Calu3 (cell line): ENCODE measurements around the gene PAH. TPM values are rescaled to one million over a fixed set of nuclear protein-coding genes. Genes with fewer than 3 reads are reported as not detected.

ENCODE experiments used
- BruUV-seq: library from RNA; stranded (reverse); fragments of 400-500 nt; replicated peaks from 2 replicates; lab custom pipeline; 2021; lab: Mats Ljungman, UMichigan
- CTCF ChIA-PET: fragments of 300-600 bp; sonication (Branson Sonifier 250); formaldehyde crosslinking; loops from one replicate; lab custom pipeline; 2022; ENCODE audit warnings: antibody characterized with exemption; lab: Charles Lee
- DNase-seq: peaks from one replicate; pipeline ENCODE4 v3.0.0; 2022
- H3K27ac Mint-ChIP-seq: one replicate; pipeline ENCODE4 v1.8.0; 2022; ENCODE audit warnings: mixed read lengths; ENCODE audit not compliant: unreplicated experiment
- H3K27me3 Mint-ChIP-seq: one replicate; pipeline ENCODE4 v1.8.0; 2022; ENCODE audit warnings: mixed read lengths; ENCODE audit not compliant: unreplicated experiment
- H3K36me3 Mint-ChIP-seq: one replicate; pipeline ENCODE4 v1.8.0; 2022; ENCODE audit warnings: mild to moderate bottlenecking, moderate library complexity, mixed read lengths; ENCODE audit not compliant: insufficient read depth, unreplicated experiment
- H3K4me1 Mint-ChIP-seq: one replicate; pipeline ENCODE4 v1.8.0; 2022; ENCODE audit warnings: mild to moderate bottlenecking, low read depth, mixed read lengths; ENCODE audit not compliant: unreplicated experiment
- H3K4me3 Mint-ChIP-seq: one replicate; pipeline ENCODE4 v1.8.0; 2022; ENCODE audit warnings: mild to moderate bottlenecking, low read depth, moderate library complexity, mixed read lengths; ENCODE audit not compliant: unreplicated experiment
- H3K9me3 Mint-ChIP-seq: one replicate; pipeline ENCODE4 v1.8.0; 2022; ENCODE audit warnings: low read depth, mixed read lengths; ENCODE audit not compliant: unreplicated experiment
- intact Hi-C: fragments of 100-400 bp; cut with micrococcal nuclease; formaldehyde crosslinking; loops from one replicate; pipeline ENCODE4 v1.10.0; 2022; ENCODE audit not compliant: unreplicated experiment
- total RNA-seq: library from RNA; stranded (reverse); gene quantifications from 2 replicates; pipeline ENCODE4 v1.2.3, GENCODE V29; 2022
- TF ChIP-seq, protein P1 (sequence below): fragments of 200-600 bp; IDR thresholded peaks from one replicate; pipeline ENCODE4 v1.8.0; 2022; ENCODE audit warnings: antibody characterized with exemption; ENCODE audit not compliant: unreplicated experiment

PAH gene
- total RNA-seq, 1 experiment from 2014 or later = 31.4 TPM

DNA sequence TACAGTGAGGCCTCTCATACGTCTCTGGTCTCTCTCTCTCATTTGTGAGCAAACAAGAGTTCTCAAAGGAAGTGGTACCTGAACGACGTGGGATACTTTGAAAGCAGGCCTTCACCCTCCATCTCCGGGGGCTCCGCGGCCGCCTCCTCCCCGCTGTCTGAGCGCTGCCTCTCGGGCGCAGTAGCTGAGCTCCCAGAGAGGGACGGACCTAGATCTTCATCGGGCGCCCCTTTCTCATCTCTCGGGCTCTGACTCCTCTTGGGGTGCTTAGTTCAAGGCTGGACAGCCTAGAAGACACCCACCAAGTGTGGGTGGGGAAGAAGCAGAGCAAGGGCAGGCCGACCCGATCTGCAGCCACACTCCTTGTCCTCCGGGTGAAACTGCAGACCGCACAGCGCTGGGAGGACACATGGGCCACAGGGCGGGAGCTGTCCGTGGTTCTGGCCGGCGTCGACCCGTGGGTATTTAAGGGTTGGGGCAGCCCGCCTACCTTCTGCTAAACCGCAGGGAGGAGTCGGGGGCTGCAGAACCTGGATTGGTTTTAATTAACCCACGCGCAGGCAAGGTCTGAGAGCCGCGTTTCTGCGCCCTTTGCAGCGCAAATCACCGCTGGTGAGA is 92.7 kb downstream of the PAH start:
- no peaks in the 10 kb centered on the region for H3K36me3 Mint-ChIP-seq
- DNase-seq = peak; percentile 31
- H3K27ac Mint-ChIP-seq = no peak overlapping the region
- H3K4me3 Mint-ChIP-seq = no peak overlapping the region
- CTCF ChIA-PET = interaction anchor here (0.7 kb wide), 1 partner anchor 1600 kb away, joined by 3 read pairs; no protein-coding TSS in a partner anchor
- H3K27me3 Mint-ChIP-seq = peaks cover 54% of the 10 kb centered on the region
- no peaks in the 10 kb centered on the region for H3K4me1 Mint-ChIP-seq
- TF ChIP-seq, protein P1, sequence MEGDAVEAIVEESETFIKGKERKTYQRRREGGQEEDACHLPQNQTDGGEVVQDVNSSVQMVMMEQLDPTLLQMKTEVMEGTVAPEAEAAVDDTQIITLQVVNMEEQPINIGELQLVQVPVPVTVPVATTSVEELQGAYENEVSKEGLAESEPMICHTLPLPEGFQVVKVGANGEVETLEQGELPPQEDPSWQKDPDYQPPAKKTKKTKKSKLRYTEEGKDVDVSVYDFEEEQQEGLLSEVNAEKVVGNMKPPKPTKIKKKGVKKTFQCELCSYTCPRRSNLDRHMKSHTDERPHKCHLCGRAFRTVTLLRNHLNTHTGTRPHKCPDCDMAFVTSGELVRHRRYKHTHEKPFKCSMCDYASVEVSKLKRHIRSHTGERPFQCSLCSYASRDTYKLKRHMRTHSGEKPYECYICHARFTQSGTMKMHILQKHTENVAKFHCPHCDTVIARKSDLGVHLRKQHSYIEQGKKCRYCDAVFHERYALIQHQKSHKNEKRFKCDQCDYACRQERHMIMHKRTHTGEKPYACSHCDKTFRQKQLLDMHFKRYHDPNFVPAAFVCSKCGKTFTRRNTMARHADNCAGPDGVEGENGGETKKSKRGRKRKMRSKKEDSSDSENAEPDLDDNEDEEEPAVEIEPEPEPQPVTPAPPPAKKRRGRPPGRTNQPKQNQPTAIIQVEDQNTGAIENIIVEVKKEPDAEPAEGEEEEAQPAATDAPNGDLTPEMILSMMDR = no peak
- intact Hi-C loops = no loop called here
- no TSS peak for BruUV-seq
- no peaks in the 10 kb centered on the region for H3K9me3 Mint-ChIP-seq

DNA sequence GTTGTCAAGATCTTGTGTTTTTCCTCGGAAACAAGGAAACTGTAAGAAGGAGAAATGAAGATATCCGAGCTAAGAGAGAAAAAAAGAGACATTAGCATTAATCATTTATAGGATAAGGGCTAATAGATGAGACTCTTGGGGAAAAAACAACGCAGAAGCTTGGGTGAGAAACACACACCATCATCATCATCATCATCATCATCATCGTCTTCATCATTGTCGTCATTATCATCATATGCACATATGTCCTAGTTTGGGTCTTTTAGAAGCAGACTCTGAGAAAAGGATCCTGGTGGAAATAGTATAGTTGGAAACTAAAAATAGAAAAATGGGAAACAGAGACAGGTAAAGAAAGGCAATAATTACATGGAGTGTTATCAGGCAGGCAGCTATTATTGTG is 95.9 kb downstream of the PAH start:
- H3K36me3 Mint-ChIP-seq = no peaks in the 10 kb centered on the region
- CTCF ChIA-PET = interaction anchor here (1.3 kb wide), 1 partner anchor 10 kb away, joined by 4 read pairs; no protein-coding TSS in a partner anchor
- no peak overlapping the region for H3K4me3 Mint-ChIP-seq
- DNase-seq = no peak
- H3K4me1 Mint-ChIP-seq = no peaks in the 10 kb centered on the region
- intact Hi-C loops = no loop called here
- BruUV-seq = no TSS peak
- peaks cover 54% of the 10 kb centered on the region for H3K27me3 Mint-ChIP-seq
- TF ChIP-seq, protein P1 = no peak
- H3K9me3 Mint-ChIP-seq = no peaks in the 10 kb centered on the region
- H3K27ac Mint-ChIP-seq = no peak overlapping the region

DNA sequence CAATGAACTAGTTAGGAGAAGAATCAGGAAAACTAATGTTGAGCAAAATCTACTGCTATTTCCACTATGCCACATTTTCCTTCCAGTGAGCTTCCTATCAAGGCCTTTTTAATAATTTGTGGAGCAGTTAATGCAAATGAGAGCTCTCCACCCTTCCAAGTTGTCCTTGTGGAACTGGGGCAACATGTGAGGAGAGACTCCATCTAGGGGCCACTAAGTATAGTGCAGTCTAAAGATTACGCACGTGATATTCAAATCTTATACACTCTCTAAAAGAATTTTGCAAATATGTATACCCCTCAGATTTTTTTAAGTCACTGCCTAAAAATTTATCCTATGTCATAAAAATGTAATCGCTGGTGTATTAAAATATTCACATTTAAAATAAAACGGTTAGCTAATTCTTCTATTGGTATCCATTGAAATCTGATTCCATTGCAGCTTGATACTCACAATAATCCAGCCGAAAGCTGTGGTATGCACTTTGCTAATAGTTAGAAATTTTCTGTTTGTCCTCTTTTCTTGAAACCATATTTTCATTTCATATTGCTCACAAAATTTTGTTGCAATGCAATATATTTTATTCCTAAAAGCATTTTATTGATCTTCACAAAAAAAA is 100.1 kb downstream of the PAH start:
- H3K4me3 Mint-ChIP-seq = no peak overlapping the region
- DNase-seq = peak; percentile 17
- no TSS peak for BruUV-seq
- no peaks in the 10 kb centered on the region for H3K9me3 Mint-ChIP-seq
- no peaks in the 10 kb centered on the region for H3K36me3 Mint-ChIP-seq
- TF ChIP-seq, protein P1 = peak; percentile 68
- CTCF ChIA-PET = interaction anchor here (0.8 to 1.5 kb wide), 6 partner anchors 9 to 1043 kb away, joined by 3 to 4 read pairs (median 3); no protein-coding TSS in a partner anchor
- intact Hi-C loops = loop anchor here (2.0 to 10.0 kb wide), 4 partner anchors 62 to 1042 kb away; partner anchors contain the start of gene IGF1
- H3K4me1 Mint-ChIP-seq = peaks cover 11% of the 10 kb centered on the region
- H3K27me3 Mint-ChIP-seq = peaks cover 16% of the 10 kb centered on the region
- no peak overlapping the region for H3K27ac Mint-ChIP-seq

DNA sequence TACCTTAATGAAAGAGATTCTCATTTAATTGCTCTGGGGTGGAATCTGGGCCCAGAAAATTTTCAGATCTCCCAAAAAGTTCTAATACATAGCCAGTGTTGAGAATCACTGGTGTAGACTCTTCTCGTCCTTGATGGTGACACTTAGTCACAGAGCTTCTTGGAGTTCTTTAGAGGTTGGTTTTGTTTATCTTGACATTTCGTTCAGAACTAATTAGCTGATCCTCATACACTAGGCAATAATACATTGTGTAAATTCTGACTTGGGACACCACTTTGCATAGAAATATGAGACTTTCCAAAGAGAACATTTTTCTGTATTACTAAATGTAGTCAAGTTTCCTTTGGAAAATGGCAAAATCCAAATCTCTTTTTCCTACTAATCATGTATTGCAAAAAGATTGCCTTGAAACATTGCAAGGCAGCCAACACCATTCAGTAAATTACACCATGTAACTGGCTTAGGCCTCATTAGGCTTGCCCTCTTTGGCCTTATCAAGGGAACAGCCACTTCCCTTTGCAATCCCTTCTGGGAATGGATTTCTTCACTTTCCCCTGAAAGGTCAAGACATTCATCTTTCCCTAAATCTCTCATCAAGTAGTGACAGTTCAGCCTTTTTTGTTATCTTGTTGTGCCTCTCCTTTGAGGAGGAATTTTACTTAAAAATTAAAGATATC is 102.2 kb downstream of the PAH start:
- intact Hi-C loops = loop anchor here (5.0 to 10.0 kb wide), 6 partner anchors 333 to 1040 kb away; partner anchors contain the start of gene IGF1
- no peak overlapping the region for H3K27ac Mint-ChIP-seq
- H3K4me1 Mint-ChIP-seq = peaks cover 13% of the 10 kb centered on the region
- CTCF ChIA-PET = no interaction called here
- TF ChIP-seq, protein P1 = no peak
- no peaks in the 10 kb centered on the region for H3K36me3 Mint-ChIP-seq
- H3K9me3 Mint-ChIP-seq = no peaks in the 10 kb centered on the region
- DNase-seq = no peak
- H3K4me3 Mint-ChIP-seq = no peak overlapping the region
- BruUV-seq = no TSS peak
- H3K27me3 Mint-ChIP-seq = no peaks in the 10 kb centered on the region
